Heart left ventricle (tissue), 16 donors: ENCODE results near the gene CREBBP. TPM values are rescaled to one million over a fixed set of nuclear protein-coding genes. Genes with fewer than 3 reads are reported as not detected.

Source experiments
- ATAC-seq, 4 donors: fragments of 200-7000 bp; cut with Tn5 transposase; one replicate each; pipeline ENCODE4 v1.9.1; 2020 to 2022; ENCODE audit warnings: moderate library complexity in 4 of 4, mild to moderate bottlenecking in 3 of 4, moderate number of reproducible peaks in 1 of 4
- DNase-seq, 5 donors: peaks; one replicate each; pipeline ENCODE4 v3.0.0-alpha.2; 2020
- H3K27ac ChIP-seq, 12 donors: fragments of 200-600 bp; sonication (generic) in 4 of 12; one replicate each; pipeline versions ENCODE4 v1.5.0 to v1.8.0; 2016 to 2022; ENCODE audit warnings: mild to moderate bottlenecking in 2 of 12
- H3K27me3 ChIP-seq, 9 donors: fragments of 200-600 bp; sonication (generic) in 2 of 9; one replicate each; pipeline versions ENCODE4 v1.5.1 to v1.8.0; 2016 to 2022; ENCODE audit warnings: mild to moderate bottlenecking in 3 of 9
- H3K36me3 ChIP-seq, 9 donors: fragments of 200-600 bp; sonication (generic) in 2 of 9; one replicate each; pipeline versions ENCODE4 v1.5.0 to v1.8.0; 2018 to 2022; ENCODE audit warnings: mild to moderate bottlenecking in 2 of 9
- H3K4me1 ChIP-seq, 12 donors: fragments of 200-600 bp; sonication (generic) in 4 of 12; one replicate each; pipeline versions ENCODE4 v1.5.0 to v1.8.0; 2016 to 2022; ENCODE audit warnings: mild to moderate bottlenecking in 3 of 12
- H3K4me3 ChIP-seq, 12 donors: fragments of 200-600 bp; sonication (generic) in 4 of 12; one replicate each; pipeline versions ENCODE4 v1.5.0 to v1.8.0; 2017 to 2022; ENCODE audit warnings: mild to moderate bottlenecking in 9 of 12, moderate library complexity in 4 of 12
- H3K9me3 ChIP-seq, 12 donors: fragments of 200-600 bp; sonication (generic) in 4 of 12; one replicate each; pipeline versions ENCODE4 v1.5.0 to v1.8.0; 2016 to 2022; ENCODE audit warnings: mild to moderate bottlenecking in 1 of 12
- WGBS, 4 donors: extraction: QIAGEN DNeasy Blood & Tissue Kit in 2 of 4; methylation state at CpG; one replicate each; pipeline versions ENCODE4 v1.1.5 to v1.1.7; 2013 to 2018; 5-methylcytosine and 5-hydroxymethylcytosine counted together
- intact Hi-C, 10 donors: fragments of 100-400 bp; cut with DNase I; formaldehyde crosslinking; loops; one replicate each; pipeline versions ENCODE4 v1.11.1 to v1.14.2; 2022
- polyA plus RNA-seq, 2 donors: library from polyadenylated mRNA; stranded (reverse); fragments of 200-250 nt; gene quantifications; one replicate each; pipeline ENCODE4 v1.2.3, GENCODE V29; 2013
- total RNA-seq, 9 donors: library from RNA; depleted of rRNA in 2 of 9; stranded (reverse); fragments of >200 nt in 2 of 9; fragmentation: NEBNext Ultra II Directional in 3 of 9; extraction: Animal tissue kit (Norgen Biotek cat#: 25700) in 3 of 9; gene quantifications; one replicate each; pipeline versions ENCODE4 v1.1.0 to v1.2.4, GENCODE V29; 2016 to 2023
- TF ChIP-seq, protein P1 (sequence below), 12 donors: fragments of 200-600 bp; sonication (generic) in 4 of 12; IDR thresholded peaks; one replicate each; pipeline versions ENCODE4 v1.5.0 to v1.8.0; 2018 to 2022; ENCODE audit warnings: antibody characterized with exemption in 12 of 12, mild to moderate bottlenecking in 5 of 12
- donor health status: ischemic (EF 13 %, LVEDD 7.1; RV severe dilation, severe dysfunction).
- donor health status: healthy with polysubstance abuse.
- donor health status: DM: no; HTN: yes; CAD: no.
- donor health status: DM: no; HTN: no; CAD: no.
- donor health status: ischemic (EF 25% LVEDD 6.9; RV normal size, moderate dysfunction).
- donor health status: ischemic (EF 25% LVEDD 5.7; RV mildly dilated, moderate dysfunction).
- donor health status: healthy.
- donor health status: DM: yes; HTN: yes; CAD: no.
- donor health status: ischemic (EF 35%, LVEDD 5.7; RV mildly dilated, moderate dysfunction).
- donor health status: nonischemic (EF 11% LVEDD 7.7; RV severe dilation, severe dysfunction).
- donor health status: DM: yes; HTN: yes; CAD: no.
- donor health status: PGD.
- donor health status: ischemic (EF 29% LVEDD 5.4; RV normal size, mild dysfunction).
- donor health status: nonischemic (EF 23%, LVEDD 6.1; RV moderate dilation, normal function).

Gene CREBBP
- total and polyA plus RNA-seq, 11 donors = 17.1 to 77.6 (median 39.6) TPM

DNA sequence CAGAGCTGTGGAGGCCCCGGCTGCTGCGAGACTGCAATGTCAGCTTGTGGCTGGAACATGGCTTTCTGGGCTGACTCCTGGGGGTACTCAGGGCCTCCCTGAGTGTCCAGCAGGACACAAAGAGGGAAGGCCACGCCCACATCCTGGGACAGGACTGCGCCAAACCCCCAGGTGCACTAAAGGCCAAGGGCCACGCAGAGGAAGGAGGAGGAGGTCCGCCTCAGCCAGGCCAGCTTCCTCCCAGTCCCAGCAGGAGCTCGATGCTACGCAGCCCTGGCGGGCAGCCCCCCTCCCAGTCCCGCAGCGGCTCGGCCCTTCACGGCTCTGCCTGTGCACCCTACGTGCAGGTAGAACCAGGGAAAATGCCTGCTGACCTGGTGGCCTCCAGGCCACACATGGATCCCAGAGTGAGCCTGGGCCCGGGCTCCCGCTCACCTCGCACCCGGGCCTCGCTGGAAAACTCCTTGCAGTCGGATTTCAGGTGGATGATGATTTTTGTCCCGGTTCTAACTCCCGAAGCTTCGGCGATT, 204.8 kb downstream of the CREBBP start:
- TF ChIP-seq, protein P1, sequence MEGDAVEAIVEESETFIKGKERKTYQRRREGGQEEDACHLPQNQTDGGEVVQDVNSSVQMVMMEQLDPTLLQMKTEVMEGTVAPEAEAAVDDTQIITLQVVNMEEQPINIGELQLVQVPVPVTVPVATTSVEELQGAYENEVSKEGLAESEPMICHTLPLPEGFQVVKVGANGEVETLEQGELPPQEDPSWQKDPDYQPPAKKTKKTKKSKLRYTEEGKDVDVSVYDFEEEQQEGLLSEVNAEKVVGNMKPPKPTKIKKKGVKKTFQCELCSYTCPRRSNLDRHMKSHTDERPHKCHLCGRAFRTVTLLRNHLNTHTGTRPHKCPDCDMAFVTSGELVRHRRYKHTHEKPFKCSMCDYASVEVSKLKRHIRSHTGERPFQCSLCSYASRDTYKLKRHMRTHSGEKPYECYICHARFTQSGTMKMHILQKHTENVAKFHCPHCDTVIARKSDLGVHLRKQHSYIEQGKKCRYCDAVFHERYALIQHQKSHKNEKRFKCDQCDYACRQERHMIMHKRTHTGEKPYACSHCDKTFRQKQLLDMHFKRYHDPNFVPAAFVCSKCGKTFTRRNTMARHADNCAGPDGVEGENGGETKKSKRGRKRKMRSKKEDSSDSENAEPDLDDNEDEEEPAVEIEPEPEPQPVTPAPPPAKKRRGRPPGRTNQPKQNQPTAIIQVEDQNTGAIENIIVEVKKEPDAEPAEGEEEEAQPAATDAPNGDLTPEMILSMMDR (IDR thresholded peaks at IDR 0.05) = no peak
- Histone ChIP-seq H3K9me3 (no peaks in the 10 kb centered on the region), H3K4me3 (no peak overlapping the region), H3K27ac (peak overlapping the region in 2 of 12 donors; percentile 4 to 17), H3K4me1 (peaks cover 0 to 18% (median 3%) of the 10 kb centered on the region in 12 donors), H3K27me3 (no peaks in the 10 kb centered on the region), H3K36me3 (peaks cover 0 to 92% (median 76%) of the 10 kb centered on the region in 9 donors)
- ATAC-seq (peak in 1 of 4 donors; percentile 69), DNase-seq (peak in 1 of 5 donors; percentile 53)
- 72 to 88% (median 82%) methylated on average over 12 to 24 of the region's 24 CpGs for WGBS, 4 donors
- intact Hi-C loops = no loop called here

Other genes starting within 250 kb of the CREBBP start
- gene DNASE1, start 226.0 kb downstream of the CREBBP start, total RNA-seq = 1 to 10 TPM; 3.2 to 8.9 (median 5.6) TPM
- gene DNASE1, start 226.0 kb downstream of the CREBBP start, polyA plus RNA-seq = 10 to 100 TPM in 1 of 2 donors, 1 to 10 TPM in 1; 6.0 to 10.2 TPM
- 100 to 1,000 TPM in 7 of 9 donors, 10 to 100 TPM in 2; 93.9 to 142 (median 121) TPM for gene TRAP1, start 163.2 kb downstream of the CREBBP start, total RNA-seq
- gene TRAP1, start 163.2 kb downstream of the CREBBP start, polyA plus RNA-seq = 100 to 1,000 TPM in 1 of 2 donors, 10 to 100 TPM in 1; 65.4 to 100 TPM
- 10 to 100 TPM; 39.5 to 85.8 (median 45.3) TPM for gene ADCY9, start 235.7 kb upstream of the CREBBP start, total RNA-seq
- 10 to 100 TPM; 11.8 to 42.9 TPM for gene ADCY9, start 235.7 kb upstream of the CREBBP start, polyA plus RNA-seq